Measurements from ENCODE around the gene IL34. TPM values are rescaled to one million over a fixed set of nuclear protein-coding genes. Genes with fewer than 3 reads are reported as not detected.

IL34 gene
- polyA plus RNA-seq, 2 of the 4 experiments (the other 2 are of a cell fraction), result 0.25 to 0.40 TPM

GRCh38 chr16:70605283-70605657, 41.1 kb upstream of the IL34 start (continued):
- TF ChIP-seq USF2 (IDR thresholded peaks at IDR 0.05) (no peak), MYC (IDR thresholded peaks at IDR 0.05; ENCODE audit: borderline replicate concordance, low read length) (no peak)

GRCh38 chr16:70608521-70608920, 37.8 kb upstream of the IL34 start:
- H3K9me3 ChIP-seq, result no peaks in the 10 kb centered on the region
- H3K4me2 ChIP-seq, result no peak overlapping the region
- H3K4me3 ChIP-seq, result no peak overlapping the region
- CTCF ChIA-PET, result interaction anchor here (1.1 kb wide), 1 partner anchor 22 kb away, joined by 3 read pairs; no protein-coding TSS in a partner anchor
- H3K4me1 ChIP-seq, result no peaks in the 10 kb centered on the region
- 88% methylated on average over 4 of the region's 7 CpGs for WGBS (ENCODE audit: missing lambda C conversion rate)
- TF ChIP-seq JUNB (IDR thresholded peaks at IDR 0.05) (no peak), POLR2A (IDR thresholded peaks at IDR 0.05; ENCODE audit: low read length) (no peak), BCL3 (IDR thresholded peaks at IDR 0.05) (no peak), CBX8 (IDR thresholded peaks at IDR 0.05) (no peak), RFX5 (IDR thresholded peaks at IDR 0.05) (no peak), MYC (IDR thresholded peaks at IDR 0.05; ENCODE audit: borderline replicate concordance, low read length) (no peak), RCOR1 (IDR thresholded peaks at IDR 0.05; ENCODE audit: low read depth, low read length) (no peak), ATOH8 (CRISPR knock-in tag; IDR thresholded peaks at IDR 0.05; ENCODE audit: low read depth) (no peak)
- ATAC-seq, result no peak
- POLR2A ChIA-PET, result interaction anchor here (0.5 to 0.6 kb wide), 2 partner anchors 34 to 338 kb away, joined by 3 read pairs; no protein-coding TSS in a partner anchor
- DNase-seq (ENCODE audit: low read depth in 1 of 2, low spot score in 1 of 2), result no peak
- FAIRE-seq, result no peak
- H3K27ac ChIP-seq, result no peak overlapping the region

- ATAC-seq, result peak; percentile 38 to 56; a peak in 2 of 6 replicates
- H3K27ac ChIP-seq, result no peak overlapping the region
- no peaks in the 10 kb centered on the region for H3K9me3 ChIP-seq
- CTCF ChIA-PET, result interaction anchor here (1.4 kb wide), 2 partner anchors 17 to 20 kb away, joined by 3 read pairs; no protein-coding TSS in a partner anchor
- POLR2A ChIA-PET, result interaction anchor here (0.6 kb wide), 1 partner anchor 29 kb away, joined by 3 read pairs; no protein-coding TSS in a partner anchor
- TF ChIP-seq ZC3H11A (IDR thresholded peaks at IDR 0.05), result no peak
- no peak overlapping the region for H3K4me2 ChIP-seq
- FAIRE-seq, result no peak
- 67% methylated on average over 18 of the region's 18 CpGs for WGBS (ENCODE audit: missing lambda C conversion rate)
- H3K4me1 ChIP-seq, result no peaks in the 10 kb centered on the region
- no peak overlapping the region for H3K4me3 ChIP-seq
- DNase-seq (ENCODE audit: low read depth in 1 of 2, low spot score in 1 of 2), result no peak
Measured at GRCh38 chr16:70610273-70611223, 35.8 kb upstream of the IL34 start.

GRCh38 chr16:70611224-70611598, 35.1 kb upstream of the IL34 start:
- no peak for DNase-seq (ENCODE audit: low read depth in 1 of 2, low spot score in 1 of 2)
- TF ChIP-seq JUNB (IDR thresholded peaks at IDR 0.05) (no peak), NR3C1 (IDR thresholded peaks at IDR 0.05) (no peak), SMC3 (IDR thresholded peaks at IDR 0.05) (no peak), BHLHE40 (IDR thresholded peaks at IDR 0.05; ENCODE audit: low read depth, low read length) (no peak), RARB (CRISPR knock-in tag; IDR thresholded peaks at IDR 0.05) (no peak), PBX3 (IDR thresholded peaks at IDR 0.05) (no peak), ZNF302 (CRISPR knock-in tag; IDR thresholded peaks at IDR 0.05) (no peak)
- POLR2A ChIA-PET, result no interaction called here
- Histone ChIP-seq H3K4me3 (no peak overlapping the region), H3K27ac (no peak overlapping the region), H3K4me2 (no peak overlapping the region), H3K4me1 (no peaks in the 10 kb centered on the region), H3K9me3 (no peaks in the 10 kb centered on the region)
- CTCF ChIA-PET, result interaction anchor here (1.4 kb wide), 1 partner anchor 20 kb away, joined by 3 read pairs; no protein-coding TSS in a partner anchor
- 89% methylated on average over 5 of the region's 5 CpGs for WGBS (ENCODE audit: missing lambda C conversion rate)
- no peak for FAIRE-seq
- no peak for ATAC-seq
